Mesothelial cell of epicardium (in vitro differentiated cells): ENCODE data around the gene STARD3. TPM values are rescaled to one million over a fixed set of nuclear protein-coding genes. Genes with fewer than 3 reads are reported as not detected.

Experiments used
- DNase-seq, 2 experiments: peaks; one replicate each; pipeline ENCODE4 v3.0.0; 2021; ENCODE audit warnings: low spot score in 2 of 2; ENCODE audit not compliant: unreplicated experiment in 2 of 2
- H3K27ac Mint-ChIP-seq: 2 replicates; pipeline ENCODE4 v1.8.0; 2021; ENCODE audit warnings: mixed read lengths
- H3K27me3 Mint-ChIP-seq: 2 replicates; pipeline ENCODE4 v1.8.0; 2021; ENCODE audit warnings: low read depth, mixed read lengths
- H3K36me3 Mint-ChIP-seq: 2 replicates; pipeline ENCODE4 v1.8.0; 2021; ENCODE audit warnings: mixed read lengths
- H3K4me1 Mint-ChIP-seq: 2 replicates; pipeline ENCODE4 v1.8.0; 2021; ENCODE audit warnings: mixed read lengths
- H3K4me3 Mint-ChIP-seq: 2 replicates; pipeline ENCODE4 v1.8.0; 2021; ENCODE audit warnings: mild to moderate bottlenecking, moderate library complexity, mixed read lengths
- H3K9me3 Mint-ChIP-seq: 2 replicates; pipeline ENCODE4 v1.8.0; 2021; ENCODE audit warnings: mixed read lengths
- CTCF ChIP-seq: fragments of 200-600 bp; sonication (generic); IDR thresholded peaks from one replicate; pipeline ENCODE4 v1.5.0; 2021; ENCODE audit warnings: antibody characterized with exemption; ENCODE audit not compliant: unreplicated experiment
- total RNA-seq: library from RNA; stranded (reverse); gene quantifications from 3 replicates; pipeline ENCODE4 v1.2.1, GENCODE V29; 2021

Gene STARD3
- total RNA-seq, 1 donor from 2014 or later: 56.2 TPM

GRCh38 chr17:39660011-39660360, 23.0 kb downstream of the STARD3 start:
- no peaks in the 10 kb centered on the region for H3K9me3 Mint-ChIP-seq
- no peak overlapping the region for H3K27ac Mint-ChIP-seq
- H3K27me3 Mint-ChIP-seq: peaks cover 5% of the 10 kb centered on the region
- no peak for DNase-seq
- no peak overlapping the region for H3K4me3 Mint-ChIP-seq
- no peak for TF ChIP-seq CTCF
- peaks cover 13% of the 10 kb centered on the region for H3K36me3 Mint-ChIP-seq
- H3K4me1 Mint-ChIP-seq: peaks cover 10% of the 10 kb centered on the region

GRCh38 chr17:39660397-39661385, 23.7 kb downstream of the STARD3 start:
- no peak overlapping the region for H3K4me3 Mint-ChIP-seq
- peaks cover 10% of the 10 kb centered on the region for H3K4me1 Mint-ChIP-seq
- no peaks in the 10 kb centered on the region for H3K9me3 Mint-ChIP-seq
- peaks cover 12% of the 10 kb centered on the region for H3K27me3 Mint-ChIP-seq
- peaks cover 10% of the 10 kb centered on the region for H3K36me3 Mint-ChIP-seq
- DNase-seq: no peak
- no peak for TF ChIP-seq CTCF
- no peak overlapping the region for H3K27ac Mint-ChIP-seq

- peaks cover 9% of the 10 kb centered on the region for H3K36me3 Mint-ChIP-seq
- no peak overlapping the region for H3K27ac Mint-ChIP-seq
- H3K4me1 Mint-ChIP-seq: peaks cover 10% of the 10 kb centered on the region
- peaks cover 24% of the 10 kb centered on the region for H3K27me3 Mint-ChIP-seq
- H3K4me3 Mint-ChIP-seq: no peak overlapping the region
- DNase-seq: no peak
- TF ChIP-seq CTCF: no peak
- H3K9me3 Mint-ChIP-seq: no peaks in the 10 kb centered on the region
Measured at GRCh38 chr17:39661744-39662541, 25.0 kb downstream of the STARD3 start.

- TF ChIP-seq CTCF: no peak
- peaks cover 10% of the 10 kb centered on the region for H3K4me1 Mint-ChIP-seq
- H3K27ac Mint-ChIP-seq: no peak overlapping the region
- H3K36me3 Mint-ChIP-seq: peaks cover 8% of the 10 kb centered on the region
- no peaks in the 10 kb centered on the region for H3K9me3 Mint-ChIP-seq
- DNase-seq: no peak
- H3K27me3 Mint-ChIP-seq: peaks cover 30% of the 10 kb centered on the region
- H3K4me3 Mint-ChIP-seq: no peak overlapping the region
Measured at GRCh38 chr17:39662551-39663339, 25.8 kb downstream of the STARD3 start.

- no peak for DNase-seq
- Mint-ChIP-seq H3K27me3 (peaks cover 33% of the 10 kb centered on the region), H3K4me3 (no peak overlapping the region), H3K9me3 (no peaks in the 10 kb centered on the region), H3K36me3 (peaks cover 6% of the 10 kb centered on the region), H3K4me1 (peaks cover 10% of the 10 kb centered on the region), H3K27ac (no peak overlapping the region)
- no peak for TF ChIP-seq CTCF
Measured at GRCh38 chr17:39663340-39663687, 26.4 kb downstream of the STARD3 start.
